K562 (cell line): ENCODE measurements around the gene DLG4. TPM values are rescaled to one million over a fixed set of nuclear protein-coding genes. Genes with fewer than 3 reads are reported as not detected.
A peak's percentile ranks its signal among the peaks of the same experiment; 100 is the strongest.
"Not testable (repeated sequence)": the region's sequence is repeated elsewhere in the genome, so short reads cannot be mapped to it uniquely, and the experiment has no call there.

ENCODE experiments used
- ATAC-seq: fragments of 200-7000 bp; cut with Tn5 transposase; 3 replicates; pipeline ENCODE4 v1.9.1; 2020; ENCODE audit warnings: moderate library complexity
- BruUV-seq: library from RNA; stranded (reverse); fragments of 400-500 nt; replicated peaks from 2 replicates; lab custom pipeline; 2021; lab: Mats Ljungman, UMichigan
- CTCF ChIA-PET: fragments of 300-600 bp; formaldehyde crosslinking; extraction: SDS; loops from one replicate; lab custom pipeline; 2021; ENCODE audit warnings: low intra/inter-chr PET ratio; lab: Yijun Ruan, JAX
- POLR2A ChIA-PET: fragments of 300-600, 350-650 bp; sonication (Branson Sonifier 250); formaldehyde crosslinking; extraction: SDS; loops from one replicate; lab custom pipeline; 2021; ENCODE audit warnings: antibody characterized with exemption, inconsistent platforms; lab: Yijun Ruan, JAX
- DNase-seq, 4 experiments: peaks; one replicate each; pipeline versions ENCODE4 v3.0.0 to v3.0.0-alpha.2; 2011 to 2018; ENCODE audit warnings: low spot score in 3 of 4, mixed read lengths in 3 of 4; ENCODE audit errors: extremely low read depth in 1 of 4
- FAIRE-seq: peaks from 2 replicates; lab custom pipeline; 2011; peaks lifted over from hg19 to GRCh38; lab: Jason Lieb, UNC
- H2AFZ ChIP-seq: 2 replicates; pipeline ENCODE4 v1.6.0; 2011; ENCODE audit warnings: low read depth, low read length, control low read depth, inconsistent platforms
- H3K27ac ChIP-seq: fragments of 200-600 bp; 3 replicates; pipeline ENCODE4 v1.8.0; 2011; ENCODE audit warnings: low read depth, mild to moderate bottlenecking, control low read depth, inconsistent platforms, low read length, moderate library complexity, mixed read lengths; ENCODE audit errors: extremely low read depth
- H3K27me3 ChIP-seq, 2 experiments: fragments of 300-600 bp in 1 of 2; 2 replicates in 1 of 2; 3 replicates in 1 of 2; pipeline versions ENCODE4 v1.6.0 to v1.8.0; 2011; ENCODE audit warnings: inconsistent platforms in 2 of 2, low read length in 2 of 2, mild to moderate bottlenecking in 1 of 2, mixed read lengths in 1 of 2, moderate library complexity in 1 of 2; ENCODE audit not compliant: control insufficient read depth in 2 of 2, insufficient read depth in 2 of 2
- H3K36me3 ChIP-seq: fragments of 300-600 bp; 3 replicates; pipeline ENCODE4 v1.8.0; 2011; ENCODE audit warnings: mild to moderate bottlenecking, low read length, inconsistent platforms; ENCODE audit not compliant: control insufficient read depth, insufficient read depth
- H3K4me1 ChIP-seq, 2 experiments: fragments of 200-600 bp in 1 of 2; replicated peaks in 1 of 2; 2 replicates in 1 of 2; 3 replicates in 1 of 2; pipeline versions ENCODE4 v1.5.1 to v1.8.0; 2011; ENCODE audit warnings: inconsistent platforms in 2 of 2, low read length in 2 of 2, mild to moderate bottlenecking in 1 of 2, mixed read lengths in 1 of 2, moderate library complexity in 1 of 2; ENCODE audit not compliant: control insufficient read depth in 2 of 2, insufficient read depth in 2 of 2
- H3K4me2 ChIP-seq: 2 replicates; pipeline ENCODE4 v1.6.1; 2011; ENCODE audit warnings: low read length, control low read depth, inconsistent platforms, mixed read lengths; ENCODE audit not compliant: insufficient read depth
- H3K4me3 ChIP-seq: fragments of 200-600 bp; sonication (generic), shearing (Covaris generic); 2 replicates; pipeline ENCODE4 v1.5.1; 2016; ENCODE audit warnings: control low read depth, inconsistent platforms
- H3K79me2 ChIP-seq: fragments of 200-600 bp; 3 replicates; pipeline ENCODE4 v1.8.0; 2011; ENCODE audit warnings: low read length, inconsistent platforms; ENCODE audit not compliant: control insufficient read depth, insufficient read depth
- H3K9ac ChIP-seq, 2 experiments: 2 replicates each; pipeline versions ENCODE4 v1.6.0 to v1.6.1; 2011; ENCODE audit warnings: low read depth in 2 of 2, low read length in 2 of 2, control low read depth in 1 of 2, inconsistent platforms in 1 of 2, mild to moderate bottlenecking in 1 of 2, mixed read lengths in 1 of 2; ENCODE audit not compliant: insufficient read depth in 1 of 2
- H3K9me1 ChIP-seq: one replicate; pipeline ENCODE4 v1.6.0; 2011; ENCODE audit warnings: inconsistent platforms, mild to moderate bottlenecking, low read length, moderate library complexity; ENCODE audit not compliant: control insufficient read depth, insufficient read depth
- H3K9me3 ChIP-seq: replicated peaks from 2 replicates; pipeline ENCODE4 v1.5.1; 2011; ENCODE audit warnings: low read depth, low read length, inconsistent platforms; ENCODE audit not compliant: control insufficient read depth, insufficient read depth
- H4K20me1 ChIP-seq: replicated peaks from 2 replicates; pipeline ENCODE4 v1.6.1; 2011; ENCODE audit warnings: low read length, inconsistent platforms, mixed read lengths; ENCODE audit not compliant: control insufficient read depth, insufficient read depth
- NKRF ChIP-seq: fragments of 450-650 bp; IDR thresholded peaks from 2 replicates; pipeline ENCODE4 v1.6.1; 2016; ENCODE audit warnings: borderline replicate concordance
- PCBP1 ChIP-seq: fragments of 200-400 bp; formaldehyde crosslinking; IDR thresholded peaks from 2 replicates; pipeline ENCODE4 v1.6.1; 2018; ENCODE audit warnings: mild to moderate bottlenecking, low read depth, low read length; ENCODE audit not compliant: poor library complexity, severe bottlenecking
- RHOXF2B ChIP-seq: fragments of 250-450 bp; sonication (Bioruptor Pico); conservative IDR thresholded peaks from 2 replicates; pipeline ENCODE4 v1.5.1; 2021
- SIRT6 ChIP-seq: IDR thresholded peaks from one replicate; pipeline ENCODE4 v1.6.1; 2012; ENCODE audit warnings: low read depth, mild to moderate bottlenecking, control low read depth, inconsistent platforms, low read length, moderate library complexity
- SNIP1 ChIP-seq: fragments of 450-650 bp; IDR thresholded peaks from 2 replicates; pipeline ENCODE4 v1.7.1; 2017; ENCODE audit warnings: low read depth, mild to moderate bottlenecking
- THRAP3 ChIP-seq: fragments of 450-650 bp; IDR thresholded peaks from 2 replicates; pipeline ENCODE4 v1.6.1; 2016; ENCODE audit warnings: mild to moderate bottlenecking, inconsistent platforms, borderline replicate concordance
- ZBED1 ChIP-seq: IDR thresholded peaks from 2 replicates; pipeline ENCODE4 v1.6.1; 2014
- ZNF444 ChIP-seq: fragments of 250-450 bp; sonication (Bioruptor Pico); IDR thresholded peaks from 2 replicates; pipeline ENCODE4 v1.4.0; 2020; ENCODE audit warnings: mild to moderate bottlenecking, moderate library complexity
- ZNF507 ChIP-seq: conservative IDR thresholded peaks from 2 replicates; pipeline ENCODE4 v1.6.1; 2017; ENCODE audit warnings: missing genetic modification characterization, missing compliant biosample characterization
- ZNF75A ChIP-seq: fragments of 450-650 bp; formaldehyde crosslinking; IDR thresholded peaks from 2 replicates; pipeline ENCODE4 v1.4.0; 2020; ENCODE audit warnings: mild to moderate bottlenecking
- WGBS: fragments of 100-300 bp; shearing (Covaris generic); methylation state at CpG from one replicate; pipeline ENCODE4 v1.1.6; 2016; ENCODE audit warnings: low coverage, mixed read lengths; ENCODE audit not compliant: insufficient coverage; ENCODE audit errors: missing lambda C conversion rate; 5-methylcytosine and 5-hydroxymethylcytosine counted together
- in situ Hi-C: fragments of 300-500 bp; cut with MboI; formaldehyde crosslinking; loops from 4 replicates; pipeline ENCODE4 v1.15.0; 2018; ENCODE audit warnings: inconsistent platforms, mixed read lengths
- intact Hi-C: fragments of 100-400 bp; cut with micrococcal nuclease; formaldehyde crosslinking; loops from 2 replicates; pipeline ENCODE4 v1.14.2; 2022
- polyA plus RNA-seq, 8 experiments: library from polyadenylated mRNA; depleted of rRNA in 4 of 8; stranded (reverse) in 5 of 8; unstranded in 3 of 8; fragments of >200 nt; fragmentation: Nextera tagmentation in 2 of 8; fragmentation: Illumina TruSeq in 1 of 8; extraction: Ambion mirVana in 2 of 8; extraction: Trizol in 1 of 8; gene quantifications; 2 replicates each; pipeline versions ENCODE4 v1.2.1 to v1.2.3, GENCODE V29; 2011 to 2014; ENCODE audit warnings: inconsistent platforms in 1 of 8, missing spikeins in 1 of 8
- total RNA-seq, 7 experiments: library from RNA; depleted of rRNA in 6 of 7; stranded (reverse); fragments of >200 nt in 6 of 7; fragmentation: Illumina TruSeq in 2 of 7; extraction: Trizol in 2 of 7; gene quantifications; 2 replicates each; pipeline versions ENCODE4 v1.2.1 to v1.2.3, GENCODE V29; 2011 to 2021; ENCODE audit warnings: low replicate concordance in 1 of 7
- TF ChIP-seq, protein P1 (sequence below): fragments of 250-450 bp; sonication (Bioruptor Pico); IDR thresholded peaks from 2 replicates; pipeline ENCODE4 v1.5.0; 2021; ENCODE audit warnings: mild to moderate bottlenecking, borderline replicate concordance

Gene DLG4
- total and polyA plus RNA-seq, 9 of the 15 experiments (the other 6 are each of a cell fraction or from before 2014, with no cell fraction given) = 0.03 to 12.0 (median 4.1) TPM

GRCh38 chr17:7158424-7158823, 61.2 kb downstream of the DLG4 start:
- H3K9me3 ChIP-seq, H3K4me3 ChIP-seq, H3K9me1 ChIP-seq, intact Hi-C loops, in situ Hi-C loops, DNase-seq, FAIRE-seq, H3K36me3 ChIP-seq, H3K4me2 ChIP-seq, H3K27ac ChIP-seq, H3K9ac ChIP-seq, H2AFZ ChIP-seq, ATAC-seq, BruUV-seq, H3K4me1 ChIP-seq, H4K20me1 ChIP-seq, H3K79me2 ChIP-seq, CTCF ChIA-PET: not testable (repeated sequence)
- 7% methylated on average over 3 of the region's 10 CpGs for WGBS
- H3K27me3 ChIP-seq = peaks cover 0 to 25% of the 10 kb centered on the region in 2 experiments; a peak in 4 of 5 replicates
- POLR2A ChIA-PET = interaction anchor here (0.6 kb wide), 1 partner anchor 52 kb away, joined by 3 read pairs; no protein-coding TSS in a partner anchor

- in situ Hi-C loops = no loop called here
- TF ChIP-seq, protein P1, sequence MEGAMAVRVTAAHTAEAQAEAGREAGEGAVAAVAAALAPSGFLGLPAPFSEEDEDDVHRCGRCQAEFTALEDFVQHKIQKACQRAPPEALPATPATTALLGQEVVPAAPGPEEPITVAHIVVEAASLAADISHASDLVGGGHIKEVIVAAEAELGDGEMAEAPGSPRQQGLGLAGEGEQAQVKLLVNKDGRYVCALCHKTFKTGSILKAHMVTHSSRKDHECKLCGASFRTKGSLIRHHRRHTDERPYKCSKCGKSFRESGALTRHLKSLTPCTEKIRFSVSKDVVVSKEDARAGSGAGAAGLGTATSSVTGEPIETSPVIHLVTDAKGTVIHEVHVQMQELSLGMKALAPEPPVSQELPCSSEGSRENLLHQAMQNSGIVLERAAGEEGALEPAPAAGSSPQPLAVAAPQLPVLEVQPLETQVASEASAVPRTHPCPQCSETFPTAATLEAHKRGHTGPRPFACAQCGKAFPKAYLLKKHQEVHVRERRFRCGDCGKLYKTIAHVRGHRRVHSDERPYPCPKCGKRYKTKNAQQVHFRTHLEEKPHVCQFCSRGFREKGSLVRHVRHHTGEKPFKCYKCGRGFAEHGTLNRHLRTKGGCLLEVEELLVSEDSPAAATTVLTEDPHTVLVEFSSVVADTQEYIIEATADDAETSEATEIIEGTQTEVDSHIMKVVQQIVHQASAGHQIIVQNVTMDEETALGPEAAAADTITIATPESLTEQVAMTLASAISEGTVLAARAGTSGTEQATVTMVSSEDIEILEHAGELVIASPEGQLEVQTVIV (CRISPR knock-in tag) = no peak
- TF ChIP-seq ZNF75A (CRISPR knock-in tag) (no peak), SNIP1 (no peak), ZNF444 (no peak), THRAP3 (no peak), NKRF (no peak), PCBP1 (no peak), SIRT6 (no peak), ZNF507 (no peak), RHOXF2B (CRISPR knock-in tag) (no peak), ZBED1 (no peak)
Measured at GRCh38 chr17:7156342-7156940, 63.2 kb downstream of the DLG4 start.

More at GRCh38 chr17:7156342-7156940, 63.2 kb downstream of the DLG4 start:
- 3% methylated on average over 9 of the region's 10 CpGs for WGBS
- H3K36me3 ChIP-seq = no peaks in the 10 kb centered on the region
- H2AFZ ChIP-seq = 0 out of 2 replicates have a peak overlapping the region, but pooled peaks have one; percentile 39
- H3K4me3 ChIP-seq = no peak overlapping the region
- H3K9ac ChIP-seq = no peak overlapping the region
- peaks cover 0 to 25% of the 10 kb centered on the region in 2 experiments; a peak in 4 of 5 replicates for H3K27me3 ChIP-seq
- H4K20me1 ChIP-seq = no peaks in the 10 kb centered on the region
- ChIA-PET CTCF (no interaction called here), POLR2A (no interaction called here)
- no peaks in the 10 kb centered on the region for H3K79me2 ChIP-seq
- 0 out of 2 replicates have a peak overlapping the region, but pooled peaks have one; percentile 37 for H3K4me2 ChIP-seq
- FAIRE-seq (no peak), ATAC-seq (no peak), DNase-seq (peak; percentile 31 to 54 (median 46))
- no peak overlapping the region for H3K27ac ChIP-seq
- H3K9me1 ChIP-seq = no peaks in the 10 kb centered on the region
- intact Hi-C loops = no loop called here
- no peaks in the 10 kb centered on the region for H3K9me3 ChIP-seq
- H3K4me1 ChIP-seq = peaks cover 0 to 4% of the 10 kb centered on the region in 2 experiments; a peak in 2 of 5 replicates
- BruUV-seq = no TSS peak
